HG03135 (cell line): ENCODE data around the gene SETBP1.

Experiments used
- ATAC-seq: cut with Tn5 transposase; IDR thresholded peaks from one replicate; pipeline ENCODE4 v1.9.1; 2021; ENCODE audit warnings: mild to moderate bottlenecking, moderate library complexity; ENCODE audit not compliant: unreplicated experiment

The SETBP1 gene

GRCh38 chr18:45100321-45101105 lies 419.8 kb downstream of the SETBP1 start:
- no peak for ATAC-seq

- ATAC-seq: no peak
Measured at GRCh38 chr18:45102126-45102525, 421.4 kb downstream of the SETBP1 start.

GRCh38 chr18:45102863-45103262 lies 422.2 kb downstream of the SETBP1 start:
- ATAC-seq: no peak

GRCh38 chr18:45103319-45104048 lies 422.8 kb downstream of the SETBP1 start:
- ATAC-seq: peak; percentile 38

- peak; percentile 16 for ATAC-seq
Measured at GRCh38 chr18:45104049-45104395, 423.3 kb downstream of the SETBP1 start.

GRCh38 chr18:45106331-45106774 lies 425.7 kb downstream of the SETBP1 start:
- peak; percentile 89 for ATAC-seq

- ATAC-seq: no peak
Measured at GRCh38 chr18:45107425-45107824, 426.7 kb downstream of the SETBP1 start.

- ATAC-seq: no peak
Measured at GRCh38 chr18:45108754-45109153, 428.1 kb downstream of the SETBP1 start.

GRCh38 chr18:45109271-45109670 lies 428.6 kb downstream of the SETBP1 start:
- ATAC-seq: no peak

- no peak for ATAC-seq
Measured at GRCh38 chr18:45109706-45110105, 429.0 kb downstream of the SETBP1 start.

GRCh38 chr18:45110577-45111501 lies 430.2 kb downstream of the SETBP1 start:
- ATAC-seq: no peak

- no peak for ATAC-seq
Measured at GRCh38 chr18:45111502-45111848, 430.8 kb downstream of the SETBP1 start.

GRCh38 chr18:45112682-45113081 lies 432.0 kb downstream of the SETBP1 start:
- no peak for ATAC-seq

- ATAC-seq: no peak
Measured at GRCh38 chr18:45116116-45116515, 435.4 kb downstream of the SETBP1 start.
